ENCODE results near the gene CCDC15. TPM values are rescaled to one million over a fixed set of nuclear protein-coding genes. Genes with fewer than 3 reads are reported as not detected.
"Not testable (repeated sequence)": the region's sequence is repeated elsewhere in the genome, so short reads cannot be mapped to it uniquely, and the experiment has no call there.

The CCDC15 gene
- polyA plus RNA-seq, 6 donors from 2014 or later = 0.33 to 1.5 (median 0.72) TPM; not detected in 1

DNA sequence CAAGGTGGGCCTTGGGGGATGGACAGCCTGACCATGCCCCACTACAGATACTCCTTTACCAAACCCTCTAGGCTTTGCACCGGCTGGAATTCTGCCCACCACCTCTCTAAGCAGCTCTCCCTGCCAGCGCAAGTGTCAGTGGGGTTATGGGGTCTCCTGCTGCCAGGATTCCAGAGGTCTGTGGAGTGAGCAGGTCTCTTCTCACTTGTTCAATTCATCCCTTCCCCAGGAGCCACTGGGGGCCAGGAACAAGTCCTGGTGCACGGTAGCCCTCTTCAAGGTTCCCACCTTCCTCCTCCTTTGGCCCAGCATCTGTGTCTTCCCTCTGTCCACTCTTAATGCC, 30.5 kb downstream of the CCDC15 start:
- Mint-ChIP-seq H3K4me1 (no peaks in the 10 kb centered on the region), H3K36me3 (peaks cover 30 to 32% of the 10 kb centered on the region in 2 donors), H3K27me3 (no peaks in the 10 kb centered on the region), H3K4me3 (no peak overlapping the region), H3K9me3 (peaks cover 6 to 42% (median 39%) of the 10 kb centered on the region in 7 donors), H3K27ac (no peak overlapping the region)
- no peak for ATAC-seq (ENCODE audit: low read depth in 2 of 2)
- no peak for DNase-seq

DNA sequence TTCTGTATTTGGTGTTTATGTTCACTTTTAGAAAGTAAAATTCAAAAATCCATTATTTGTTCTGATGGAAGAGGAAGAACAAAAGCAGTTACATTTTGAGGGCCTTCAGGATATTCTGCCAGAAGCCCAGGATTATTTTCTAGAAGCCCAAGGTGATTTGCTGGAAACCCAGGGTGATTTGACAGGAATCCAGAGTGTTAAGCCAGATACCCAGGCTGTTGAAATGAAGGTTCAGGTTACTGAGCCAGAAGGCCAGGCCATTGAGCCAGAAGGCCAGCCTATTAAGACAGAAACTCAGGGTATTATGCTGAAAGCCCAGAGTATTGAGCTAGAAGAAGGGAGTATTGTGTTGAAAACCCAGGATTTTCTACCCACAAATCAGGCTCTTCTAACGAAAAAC, 33.1 kb downstream of the CCDC15 start:
- Mint-ChIP-seq H3K27me3 (no peaks in the 10 kb centered on the region), H3K4me1 (no peaks in the 10 kb centered on the region), H3K9me3 (peaks cover 6 to 16% (median 12%) of the 10 kb centered on the region in 7 donors), H3K36me3 (peaks cover 12 to 14% of the 10 kb centered on the region in 2 donors), H3K4me3 (no peak overlapping the region), H3K27ac (no peak overlapping the region)
- DNase-seq = no peak
- ATAC-seq (ENCODE audit: low read depth in 2 of 2) = no peak

DNA sequence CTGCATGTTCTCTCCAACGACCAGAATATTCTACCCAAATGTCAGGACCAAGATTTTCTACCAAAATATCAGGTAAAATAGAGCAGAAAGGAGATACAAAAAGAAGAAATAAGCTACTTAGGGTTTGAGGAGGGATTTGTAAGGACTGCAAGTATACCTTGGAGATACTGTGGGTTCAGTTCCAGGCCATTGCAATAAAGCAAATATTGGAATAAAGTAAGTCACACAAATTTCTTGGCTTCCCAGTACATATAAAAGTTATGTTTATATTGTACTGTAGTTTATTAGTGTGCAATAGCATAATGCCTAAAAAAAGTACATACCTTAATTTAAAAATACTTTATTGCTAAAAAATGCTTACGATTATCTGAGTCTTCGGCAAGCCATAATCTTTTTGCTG, 34.1 kb downstream of the CCDC15 start:
- ATAC-seq (ENCODE audit: low read depth in 2 of 2) = no peak
- H3K36me3 Mint-ChIP-seq = peaks cover 2 to 4% of the 10 kb centered on the region in 2 donors

DNA sequence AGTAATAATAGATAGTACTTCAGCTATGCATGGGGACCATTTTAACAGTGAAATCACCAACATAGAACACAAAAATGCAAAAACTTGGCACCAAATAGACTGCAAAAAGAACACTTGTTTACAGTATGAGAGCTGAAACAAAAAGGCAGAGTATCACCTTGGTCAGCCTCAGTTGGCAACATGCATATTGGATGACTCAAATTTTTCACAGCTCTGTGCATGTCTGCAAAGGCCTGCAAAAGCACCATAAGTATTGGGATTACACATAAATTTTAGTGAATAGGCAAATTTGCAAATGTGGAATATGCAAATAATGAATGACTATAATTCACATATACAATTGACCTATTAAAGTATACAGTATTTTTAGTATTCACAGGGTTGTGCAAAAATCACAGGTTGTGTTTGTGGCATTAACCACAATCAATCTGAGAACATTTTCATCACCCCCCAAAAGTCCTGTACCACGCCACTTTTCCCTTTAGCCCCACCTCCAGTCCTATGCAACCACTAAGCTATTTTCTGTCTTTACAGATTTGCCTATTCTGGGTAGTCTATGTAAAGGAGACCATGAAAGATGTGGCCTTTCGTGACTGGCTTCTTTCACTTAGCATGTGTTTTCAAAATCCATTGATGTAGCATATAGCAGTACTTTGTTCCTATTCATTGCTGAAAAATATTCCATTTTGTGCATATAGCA, 47.2 kb downstream of the CCDC15 start:
- no peak overlapping the region for H3K4me3 Mint-ChIP-seq
- H3K9me3 Mint-ChIP-seq = peaks cover 9 to 29% (median 14%) of the 10 kb centered on the region in 7 donors
- no peaks in the 10 kb centered on the region for H3K27me3 Mint-ChIP-seq
- H3K36me3 Mint-ChIP-seq = peaks cover 24 to 35% of the 10 kb centered on the region in 2 donors
- DNase-seq (no peak), ATAC-seq (ENCODE audit: low read depth in 2 of 2) (no peak)
- peaks cover 0 to 3% (median 0%) of the 10 kb centered on the region in 3 donors for H3K4me1 Mint-ChIP-seq
- no peak overlapping the region for H3K27ac Mint-ChIP-seq

More for the DNA sequence above, 34.1 kb downstream of the CCDC15 start:
- Mint-ChIP-seq H3K27ac (peak overlapping the region in 1 of 6 donors; percentile 42), H3K4me3 (no peak overlapping the region), H3K9me3 (peaks cover 1 to 7% (median 5%) of the 10 kb centered on the region in 7 donors), H3K4me1 (no peaks in the 10 kb centered on the region), H3K27me3 (no peaks in the 10 kb centered on the region)
- no peak for DNase-seq

DNA sequence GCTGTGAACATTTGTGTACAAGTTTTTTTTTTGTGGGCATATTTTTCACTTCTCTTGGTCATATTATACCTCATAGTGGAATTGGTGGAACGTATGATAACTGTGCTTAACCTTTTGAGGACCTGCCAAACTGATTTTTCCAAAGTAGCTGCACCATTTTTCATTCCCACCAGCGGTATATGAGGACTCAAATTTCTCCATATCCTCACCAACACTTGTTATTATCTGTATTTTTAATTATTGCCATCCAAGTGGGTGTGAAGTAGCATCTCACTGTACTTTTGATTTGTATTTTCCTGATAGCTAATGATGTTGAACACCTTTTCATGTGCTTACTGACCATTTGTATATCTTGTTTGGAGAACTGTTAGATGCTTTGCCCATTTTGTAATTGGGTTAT, 47.8 kb downstream of the CCDC15 start:
- Mint-ChIP-seq H3K4me1 (peaks cover 0 to 3% (median 0%) of the 10 kb centered on the region in 3 donors), H3K27me3 (no peaks in the 10 kb centered on the region), H3K36me3 (peaks cover 28 to 42% of the 10 kb centered on the region in 2 donors), H3K4me3 (no peak overlapping the region), H3K9me3 (peaks cover 9 to 35% (median 19%) of the 10 kb centered on the region in 7 donors), H3K27ac (no peak overlapping the region)
- no peak for ATAC-seq (ENCODE audit: low read depth in 2 of 2)
- DNase-seq = no peak

DNA sequence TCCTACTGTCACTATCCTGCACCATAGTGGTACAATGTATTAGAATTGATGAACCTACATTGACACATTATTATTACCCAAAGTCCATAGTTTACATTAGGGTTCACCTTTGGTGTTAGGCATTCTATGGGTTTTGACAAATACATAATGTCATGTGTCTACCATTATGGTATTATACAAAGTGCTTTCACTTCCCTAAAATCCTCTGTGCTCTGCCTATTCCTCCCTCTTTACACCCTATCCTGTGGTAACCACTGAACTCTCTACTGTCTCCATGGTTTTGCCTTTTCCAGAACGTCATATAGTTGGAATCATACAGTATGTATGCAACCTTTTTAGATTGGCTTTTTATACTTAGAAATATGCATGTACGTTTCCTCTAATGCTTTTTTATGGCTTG, 51.5 kb downstream of the CCDC15 start:
- DNase-seq = no peak
- Mint-ChIP-seq H3K27me3 (no peaks in the 10 kb centered on the region), H3K4me1 (peaks cover 4 to 7% (median 6%) of the 10 kb centered on the region in 3 donors), H3K36me3 (peaks cover 34 to 59% of the 10 kb centered on the region in 2 donors), H3K4me3 (no peak overlapping the region), H3K27ac (no peak overlapping the region), H3K9me3 (peaks cover 14 to 48% (median 28%) of the 10 kb centered on the region in 7 donors)
- no peak for ATAC-seq (ENCODE audit: low read depth in 2 of 2)

DNA sequence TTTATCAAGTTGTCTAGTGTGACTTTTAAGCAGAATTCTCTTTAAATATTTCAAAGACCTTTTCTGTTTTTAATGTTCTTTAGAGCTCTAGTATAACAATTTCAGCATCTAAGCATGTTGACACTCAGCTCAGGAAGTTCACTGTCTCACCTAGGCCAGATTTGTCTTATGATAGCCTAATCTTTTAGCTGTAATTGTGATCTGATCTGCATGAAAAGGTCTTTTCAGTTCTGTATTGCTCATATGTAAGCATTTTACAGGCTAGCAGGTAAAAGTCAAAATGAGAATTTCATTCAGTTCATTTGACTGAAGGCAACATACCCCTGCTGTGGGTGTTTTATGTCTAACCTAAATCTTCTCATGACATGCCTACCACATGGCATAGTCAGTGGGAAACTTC, 62.4 kb downstream of the CCDC15 start:
- Mint-ChIP-seq H3K9me3 (peaks cover 0 to 18% (median 5%) of the 10 kb centered on the region in 7 donors), H3K27ac (no peak overlapping the region), H3K36me3 (peaks cover 0 to 9% of the 10 kb centered on the region in 2 donors), H3K27me3 (no peaks in the 10 kb centered on the region), H3K4me1 (no peaks in the 10 kb centered on the region), H3K4me3 (no peak overlapping the region)
- ATAC-seq (ENCODE audit: low read depth in 2 of 2) = no peak
- DNase-seq = no peak

DNA sequence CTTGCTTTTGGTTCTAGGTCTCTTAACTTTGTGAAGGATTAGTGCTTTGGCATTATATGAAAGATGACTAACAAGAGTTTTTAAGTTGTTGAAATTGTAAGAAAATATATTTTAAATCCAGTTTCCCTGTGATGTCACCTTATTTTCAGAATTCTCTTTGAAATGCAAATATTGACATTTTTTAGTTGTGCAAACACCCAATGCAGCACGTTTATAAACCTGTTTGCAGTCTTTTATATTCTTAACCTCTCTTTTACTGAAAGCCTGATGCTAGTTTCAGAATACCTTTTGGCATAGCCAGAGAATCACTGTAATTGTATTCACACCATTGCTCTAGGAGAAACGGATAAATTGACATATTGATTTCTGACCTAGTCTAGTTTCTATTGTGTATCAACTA, 66.3 kb downstream of the CCDC15 start:
- Mint-ChIP-seq H3K4me3 (no peak overlapping the region), H3K27ac (no peak overlapping the region), H3K27me3 (no peaks in the 10 kb centered on the region), H3K4me1 (no peaks in the 10 kb centered on the region), H3K9me3 (peaks cover 0 to under 1% (median 0%) of the 10 kb centered on the region in 7 donors), H3K36me3 (no peaks in the 10 kb centered on the region)
- ATAC-seq (ENCODE audit: low read depth in 2 of 2) (no peak), DNase-seq (no peak)

DNA sequence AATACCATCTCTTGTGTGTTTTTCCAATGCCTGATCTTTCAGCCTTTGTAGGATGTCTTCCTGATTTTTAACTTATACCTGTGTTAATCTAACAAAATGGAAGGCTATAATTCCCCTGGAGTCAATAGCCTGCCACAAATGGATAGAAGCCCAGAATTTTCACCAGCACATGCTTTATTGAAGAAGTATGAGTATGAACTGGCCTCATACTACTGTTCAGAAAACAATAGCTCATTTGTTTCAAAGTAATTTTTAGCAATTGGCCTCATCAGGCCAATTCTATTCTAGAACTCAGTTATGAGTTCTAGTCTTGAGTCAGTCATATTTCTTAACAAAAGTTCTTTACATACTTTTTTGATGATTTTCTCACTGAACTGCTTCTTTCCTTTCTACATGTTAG, 68.5 kb downstream of the CCDC15 start:
- DNase-seq = no peak
- no peaks in the 10 kb centered on the region for H3K36me3 Mint-ChIP-seq

DNA sequence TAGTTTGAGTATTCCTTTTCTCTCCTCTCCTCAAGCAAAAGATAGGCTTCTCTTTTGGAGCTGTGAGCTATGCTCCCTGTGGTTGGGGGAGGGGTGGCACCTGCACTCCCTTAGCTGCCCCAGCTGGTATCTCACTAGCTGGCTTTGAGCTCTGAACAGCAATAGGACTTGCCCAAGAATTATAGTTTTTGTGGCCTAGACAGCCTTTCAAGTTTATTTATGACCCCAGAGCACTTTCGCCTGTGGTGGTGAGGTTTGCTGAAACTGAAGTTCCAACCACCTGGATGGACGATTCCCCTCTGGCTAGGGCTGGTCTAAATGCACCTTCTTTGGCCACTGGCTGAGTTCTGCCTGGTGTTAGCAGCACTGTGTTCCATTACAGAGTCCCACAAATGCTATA, 72.0 kb downstream of the CCDC15 start:
- peaks cover 0 to 7% (median 0%) of the 10 kb centered on the region in 7 donors for H3K9me3 Mint-ChIP-seq

More for the DNA sequence above, 68.5 kb downstream of the CCDC15 start:
- Mint-ChIP-seq H3K9me3 (no peaks in the 10 kb centered on the region), H3K27ac (no peak overlapping the region), H3K4me1 (no peaks in the 10 kb centered on the region), H3K4me3 (no peak overlapping the region), H3K27me3 (no peaks in the 10 kb centered on the region)
- ATAC-seq (ENCODE audit: low read depth in 2 of 2) = no peak

DNA sequence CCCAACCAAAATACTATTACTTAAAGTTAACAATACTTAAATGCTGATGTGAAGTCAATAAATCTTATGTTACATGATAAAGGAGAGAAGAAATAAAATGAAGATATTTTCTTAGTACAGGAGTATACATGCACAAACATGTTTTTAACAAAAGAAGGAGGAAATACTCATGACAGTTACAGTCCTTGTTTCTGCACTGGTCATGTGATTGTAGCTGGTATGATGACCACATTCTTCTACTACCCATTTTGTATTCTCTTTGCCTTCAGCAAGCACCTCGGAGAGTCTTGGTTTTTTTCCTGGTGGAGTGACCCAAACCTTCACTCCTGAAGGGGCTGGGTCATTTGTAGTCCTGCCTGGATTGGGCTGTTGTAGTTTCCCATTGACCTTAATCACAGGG, 75.4 kb downstream of the CCDC15 start:
- not testable (repeated sequence) for H3K4me1 Mint-ChIP-seq; ATAC-seq (ENCODE audit: low read depth in 2 of 2); H3K4me3 Mint-ChIP-seq; H3K27ac Mint-ChIP-seq; DNase-seq; H3K27me3 Mint-ChIP-seq
- peaks cover 8 to 26% (median 15%) of the 10 kb centered on the region in 7 donors for H3K9me3 Mint-ChIP-seq
- peaks cover 20% of the 10 kb centered on the region in 2 donors for H3K36me3 Mint-ChIP-seq

More for the DNA sequence above, 72.0 kb downstream of the CCDC15 start:
- Mint-ChIP-seq H3K36me3 (peaks cover 8 to 10% of the 10 kb centered on the region in 2 donors), H3K4me3 (no peak overlapping the region), H3K27ac (no peak overlapping the region), H3K4me1 (no peaks in the 10 kb centered on the region), H3K27me3 (no peaks in the 10 kb centered on the region)
- DNase-seq = no peak
- ATAC-seq (ENCODE audit: low read depth in 2 of 2) = no peak

DNA sequence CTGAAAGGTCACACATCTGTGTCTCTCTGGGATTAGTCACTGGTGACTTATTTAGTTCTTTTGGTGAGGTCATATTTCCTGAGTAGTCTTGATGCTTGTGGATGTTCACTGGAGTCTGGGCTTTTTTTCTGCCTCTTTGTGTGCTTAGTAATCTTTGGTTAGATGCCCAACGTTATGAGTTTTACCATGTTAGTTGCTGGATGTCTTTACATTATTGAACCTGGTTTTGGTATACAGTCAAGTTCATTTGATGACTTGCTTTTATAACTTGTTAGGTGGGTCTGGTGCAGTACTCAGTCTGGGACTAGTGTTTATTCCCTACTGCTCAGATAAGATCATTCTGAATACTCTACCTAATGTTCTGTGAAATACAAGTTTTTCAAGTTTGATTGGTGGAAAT, 82.9 kb downstream of the CCDC15 start:
- H3K4me1 Mint-ChIP-seq = no peaks in the 10 kb centered on the region
- H3K27me3 Mint-ChIP-seq = no peaks in the 10 kb centered on the region
- H3K36me3 Mint-ChIP-seq = peaks cover 10 to 30% of the 10 kb centered on the region in 2 donors
- peaks cover 14 to 48% (median 27%) of the 10 kb centered on the region in 7 donors for H3K9me3 Mint-ChIP-seq
- no peak for ATAC-seq (ENCODE audit: low read depth in 2 of 2)
- H3K27ac Mint-ChIP-seq = no peak overlapping the region
- H3K4me3 Mint-ChIP-seq = no peak overlapping the region
- no peak for DNase-seq

DNA sequence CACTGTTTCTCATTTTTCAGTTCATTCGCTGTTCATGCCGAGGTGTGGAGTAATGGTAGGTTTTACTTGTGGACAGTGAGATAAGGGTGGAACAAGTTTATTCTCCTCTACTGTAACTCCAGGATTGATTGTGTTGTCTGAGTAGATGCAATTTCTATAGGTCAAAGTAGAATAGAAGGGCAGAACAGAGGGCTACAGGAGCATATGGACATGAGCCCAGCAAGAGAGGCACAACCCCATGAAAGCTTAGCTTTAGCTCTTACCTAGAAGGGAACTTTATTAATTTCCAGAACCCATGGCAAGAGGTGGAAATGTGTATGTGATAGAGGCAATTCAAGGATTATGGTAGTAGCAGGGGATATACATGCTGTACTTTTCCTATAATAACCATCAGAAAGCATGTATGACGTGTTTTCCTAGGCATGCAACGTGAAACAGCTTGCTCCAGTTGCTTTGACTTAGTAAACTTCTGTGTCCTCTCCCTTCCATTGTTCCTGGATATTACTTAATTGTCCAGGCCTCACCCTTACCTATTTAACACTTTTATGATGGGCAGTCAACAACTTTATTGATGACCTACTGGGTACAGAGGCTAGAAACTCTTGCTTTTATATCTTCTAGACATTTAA, 95.3 kb downstream of the CCDC15 start:
- H3K9me3 Mint-ChIP-seq = peaks cover 0 to 12% (median 3%) of the 10 kb centered on the region in 7 donors
- DNase-seq = no peak
- no peaks in the 10 kb centered on the region for H3K27me3 Mint-ChIP-seq
- peaks cover 0 to 5% of the 10 kb centered on the region in 2 donors for H3K36me3 Mint-ChIP-seq
- H3K4me3 Mint-ChIP-seq = no peak overlapping the region
- no peak for ATAC-seq (ENCODE audit: low read depth in 2 of 2)
- no peak overlapping the region for H3K27ac Mint-ChIP-seq
- H3K4me1 Mint-ChIP-seq = no peaks in the 10 kb centered on the region

DNA sequence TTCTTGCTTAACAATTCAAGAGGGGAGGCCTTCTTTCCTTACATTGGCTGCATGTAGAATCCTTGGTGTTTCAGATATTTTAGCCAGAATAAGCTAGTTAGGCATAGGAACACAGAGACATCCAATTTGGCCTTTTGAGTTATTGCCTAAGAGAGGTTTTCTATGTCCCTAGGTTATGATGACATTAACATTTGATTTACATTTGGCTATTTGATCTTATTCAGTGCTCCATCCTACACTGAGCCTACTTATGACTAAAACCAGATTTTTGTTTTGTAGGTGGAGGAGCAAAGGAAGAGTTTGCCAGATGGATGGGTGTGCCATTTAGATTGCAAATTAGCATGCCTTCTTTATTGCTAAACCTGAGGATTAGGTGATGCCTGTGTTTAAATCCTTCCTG, 98.0 kb downstream of the CCDC15 start:
- no peak for ATAC-seq (ENCODE audit: low read depth in 2 of 2)
- Mint-ChIP-seq H3K4me3 (no peak overlapping the region), H3K4me1 (no peaks in the 10 kb centered on the region), H3K36me3 (no peaks in the 10 kb centered on the region), H3K9me3 (peaks cover 0 to 4% (median 0%) of the 10 kb centered on the region in 7 donors), H3K27ac (no peak overlapping the region), H3K27me3 (no peaks in the 10 kb centered on the region)
- DNase-seq = no peak

Measured in naive B cell (primary cell).